Panc1 (cell line): Measurements from ENCODE around the gene AGA. TPM values are rescaled to one million over a fixed set of nuclear protein-coding genes. Genes with fewer than 3 reads are reported as not detected.

Source experiments
- ATAC-seq: fragments of 200-7000 bp; cut with Tn5 transposase; 2 replicates; pipeline ENCODE4 v1.9.1; 2020; ENCODE audit warnings: mild to moderate bottlenecking, moderate library complexity
- BruUV-seq: library from RNA; stranded (reverse); fragments of 400-500 nt; replicated peaks from 2 replicates; lab custom pipeline; 2021; lab: Mats Ljungman, UMichigan
- CTCF ChIA-PET: fragments of 300-600 bp; sonication (Branson Sonifier 250); formaldehyde crosslinking; loops from one replicate; lab custom pipeline; 2022; ENCODE audit warnings: antibody characterized with exemption; lab: Charles Lee
- POLR2A ChIA-PET: fragments of 300-600 bp; sonication (Branson Sonifier 250); formaldehyde crosslinking; loops from one replicate; lab custom pipeline; 2022; ENCODE audit warnings: antibody characterized with exemption; lab: Charles Lee
- DNase-seq: peaks from one replicate; pipeline ENCODE4 v3.0.0-alpha.2; 2010; ENCODE audit warnings: low read depth, low spot score
- H3K27ac ChIP-seq: 2 replicates; pipeline ENCODE4 v1.5.1; 2011; ENCODE audit warnings: mild to moderate bottlenecking, low read length, inconsistent platforms
- H3K27me3 ChIP-seq: fragments of 200-500 bp; sonication (Bioruptor generic); 2 replicates; pipeline ENCODE4 v1.6.0; 2014; ENCODE audit warnings: low read length, inconsistent platforms; ENCODE audit not compliant: control insufficient read depth, insufficient read depth
- H3K36me3 ChIP-seq: fragments of 200-500 bp; sonication (Bioruptor generic); 2 replicates; pipeline ENCODE4 v1.5.1; 2014; ENCODE audit warnings: inconsistent platforms, mild to moderate bottlenecking, low read length, moderate library complexity; ENCODE audit not compliant: control insufficient read depth, insufficient read depth
- H3K4me1 ChIP-seq: 2 replicates; pipeline ENCODE4 v1.5.1; 2011; ENCODE audit warnings: inconsistent platforms, mild to moderate bottlenecking, low read length, moderate library complexity; ENCODE audit not compliant: control insufficient read depth, insufficient read depth
- H3K4me3 ChIP-seq, 2 experiments: 2 replicates each; pipeline ENCODE4 v1.5.1; 2011 to 2012; ENCODE audit warnings: low read depth in 2 of 2, low read length in 2 of 2, mild to moderate bottlenecking in 2 of 2, inconsistent platforms in 1 of 2, moderate library complexity in 1 of 2
- H3K9me3 ChIP-seq: fragments of 200-500 bp; sonication (Bioruptor generic); 2 replicates; pipeline ENCODE4 v1.5.1; 2014; ENCODE audit warnings: low read depth, mild to moderate bottlenecking, inconsistent platforms, low read length, moderate library complexity; ENCODE audit not compliant: control insufficient read depth, insufficient read depth
- POLR2AphosphoS5 ChIP-seq: IDR thresholded peaks from 2 replicates; pipeline ENCODE4 v1.6.1; 2012; ENCODE audit warnings: mild to moderate bottlenecking, low read depth, low read length, moderate library complexity
- SIN3A ChIP-seq: IDR thresholded peaks from 2 replicates; pipeline ENCODE4 v1.6.1; 2012; ENCODE audit warnings: low read depth, mild to moderate bottlenecking, low read length, moderate library complexity, borderline replicate concordance; ENCODE audit not compliant: insufficient read depth
- TCF7L2 ChIP-seq: IDR thresholded peaks from 2 replicates; pipeline ENCODE4 v1.6.1; 2011; ENCODE audit warnings: mild to moderate bottlenecking, low read depth, low read length, inconsistent platforms
- in situ Hi-C: cut with HindIII; loops from 2 replicates; pipeline ENCODE4 v1.10.0; 2016; ENCODE audit warnings: low sequenced_read_pairs, low pct_unique_long_range_greater_than_20kb
- intact Hi-C: fragments of 100-400 bp; cut with micrococcal nuclease; formaldehyde crosslinking; loops from one replicate; pipeline ENCODE4 v1.10.0; 2022; ENCODE audit not compliant: unreplicated experiment
- total RNA-seq: library from RNA; stranded (reverse); gene quantifications from one replicate; pipeline ENCODE4 v1.2.1, GENCODE V29; 2021; ENCODE audit not compliant: unreplicated experiment
- TF ChIP-seq, protein P1 (sequence below), 2 experiments: IDR thresholded peaks; 2 replicates each; pipeline ENCODE4 v1.6.1; 2011 to 2012; ENCODE audit warnings: low read depth in 2 of 2, control low read depth in 1 of 2, low read length in 1 of 2, mild to moderate bottlenecking in 1 of 2, moderate library complexity in 1 of 2; ENCODE audit not compliant: insufficient read depth in 1 of 2
- TF ChIP-seq, protein P2 (sequence below): fragments of 450-650 bp; IDR thresholded peaks from 2 replicates; pipeline ENCODE4 v1.5.1; 2017; ENCODE audit warnings: mild to moderate bottlenecking

AGA gene
- total RNA-seq, 1 experiment from 2014 or later: 15.4 TPM

DNA sequence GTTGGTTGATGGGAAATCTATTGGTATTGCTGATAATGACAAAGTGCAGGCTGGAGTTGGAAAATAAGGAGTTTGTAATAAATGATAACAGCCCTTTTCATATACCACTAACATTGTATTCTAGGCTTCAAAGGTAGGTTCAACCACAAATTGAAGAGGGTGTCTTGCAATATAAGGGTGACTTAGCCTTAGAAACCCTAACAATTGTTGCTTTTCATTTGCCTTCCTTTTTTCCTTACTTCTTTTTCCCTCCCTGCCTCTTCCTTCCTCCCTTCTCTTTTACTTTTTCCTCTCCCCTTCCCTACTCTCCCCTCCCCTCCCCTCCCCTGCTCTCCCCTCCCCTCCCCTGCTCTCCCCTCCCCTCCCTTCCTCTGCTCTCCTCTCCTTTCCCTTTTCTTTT lies 10.9 kb upstream of the AGA start:
- intact Hi-C loops: no loop called here
- no peaks in the 10 kb centered on the region for H3K27me3 ChIP-seq
- no peaks in the 10 kb centered on the region for H3K9me3 ChIP-seq
- ATAC-seq: no peak
- POLR2A ChIA-PET: no interaction called here
- TF ChIP-seq, protein P1, sequence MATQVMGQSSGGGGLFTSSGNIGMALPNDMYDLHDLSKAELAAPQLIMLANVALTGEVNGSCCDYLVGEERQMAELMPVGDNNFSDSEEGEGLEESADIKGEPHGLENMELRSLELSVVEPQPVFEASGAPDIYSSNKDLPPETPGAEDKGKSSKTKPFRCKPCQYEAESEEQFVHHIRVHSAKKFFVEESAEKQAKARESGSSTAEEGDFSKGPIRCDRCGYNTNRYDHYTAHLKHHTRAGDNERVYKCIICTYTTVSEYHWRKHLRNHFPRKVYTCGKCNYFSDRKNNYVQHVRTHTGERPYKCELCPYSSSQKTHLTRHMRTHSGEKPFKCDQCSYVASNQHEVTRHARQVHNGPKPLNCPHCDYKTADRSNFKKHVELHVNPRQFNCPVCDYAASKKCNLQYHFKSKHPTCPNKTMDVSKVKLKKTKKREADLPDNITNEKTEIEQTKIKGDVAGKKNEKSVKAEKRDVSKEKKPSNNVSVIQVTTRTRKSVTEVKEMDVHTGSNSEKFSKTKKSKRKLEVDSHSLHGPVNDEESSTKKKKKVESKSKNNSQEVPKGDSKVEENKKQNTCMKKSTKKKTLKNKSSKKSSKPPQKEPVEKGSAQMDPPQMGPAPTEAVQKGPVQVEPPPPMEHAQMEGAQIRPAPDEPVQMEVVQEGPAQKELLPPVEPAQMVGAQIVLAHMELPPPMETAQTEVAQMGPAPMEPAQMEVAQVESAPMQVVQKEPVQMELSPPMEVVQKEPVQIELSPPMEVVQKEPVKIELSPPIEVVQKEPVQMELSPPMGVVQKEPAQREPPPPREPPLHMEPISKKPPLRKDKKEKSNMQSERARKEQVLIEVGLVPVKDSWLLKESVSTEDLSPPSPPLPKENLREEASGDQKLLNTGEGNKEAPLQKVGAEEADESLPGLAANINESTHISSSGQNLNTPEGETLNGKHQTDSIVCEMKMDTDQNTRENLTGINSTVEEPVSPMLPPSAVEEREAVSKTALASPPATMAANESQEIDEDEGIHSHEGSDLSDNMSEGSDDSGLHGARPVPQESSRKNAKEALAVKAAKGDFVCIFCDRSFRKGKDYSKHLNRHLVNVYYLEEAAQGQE (IDR thresholded peaks at IDR 0.05; ENCODE audit: insufficient read depth in 1 of 2, low read depth in 2 of 2, low read length in 1 of 2): no peak
- TF ChIP-seq, protein P2, sequence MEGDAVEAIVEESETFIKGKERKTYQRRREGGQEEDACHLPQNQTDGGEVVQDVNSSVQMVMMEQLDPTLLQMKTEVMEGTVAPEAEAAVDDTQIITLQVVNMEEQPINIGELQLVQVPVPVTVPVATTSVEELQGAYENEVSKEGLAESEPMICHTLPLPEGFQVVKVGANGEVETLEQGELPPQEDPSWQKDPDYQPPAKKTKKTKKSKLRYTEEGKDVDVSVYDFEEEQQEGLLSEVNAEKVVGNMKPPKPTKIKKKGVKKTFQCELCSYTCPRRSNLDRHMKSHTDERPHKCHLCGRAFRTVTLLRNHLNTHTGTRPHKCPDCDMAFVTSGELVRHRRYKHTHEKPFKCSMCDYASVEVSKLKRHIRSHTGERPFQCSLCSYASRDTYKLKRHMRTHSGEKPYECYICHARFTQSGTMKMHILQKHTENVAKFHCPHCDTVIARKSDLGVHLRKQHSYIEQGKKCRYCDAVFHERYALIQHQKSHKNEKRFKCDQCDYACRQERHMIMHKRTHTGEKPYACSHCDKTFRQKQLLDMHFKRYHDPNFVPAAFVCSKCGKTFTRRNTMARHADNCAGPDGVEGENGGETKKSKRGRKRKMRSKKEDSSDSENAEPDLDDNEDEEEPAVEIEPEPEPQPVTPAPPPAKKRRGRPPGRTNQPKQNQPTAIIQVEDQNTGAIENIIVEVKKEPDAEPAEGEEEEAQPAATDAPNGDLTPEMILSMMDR: no peak
- TF ChIP-seq TCF7L2 (no peak), SIN3A (no peak), POLR2AphosphoS5 (no peak)
- no peak for DNase-seq
- CTCF ChIA-PET: no interaction called here
- H3K4me1 ChIP-seq: no peaks in the 10 kb centered on the region; the same call in 1 of the 2 replicates
- no peak overlapping the region for H3K4me3 ChIP-seq
- H3K36me3 ChIP-seq: no peaks in the 10 kb centered on the region
- no peak overlapping the region for H3K27ac ChIP-seq
- no TSS peak for BruUV-seq
- in situ Hi-C loops: no loop called here

DNA sequence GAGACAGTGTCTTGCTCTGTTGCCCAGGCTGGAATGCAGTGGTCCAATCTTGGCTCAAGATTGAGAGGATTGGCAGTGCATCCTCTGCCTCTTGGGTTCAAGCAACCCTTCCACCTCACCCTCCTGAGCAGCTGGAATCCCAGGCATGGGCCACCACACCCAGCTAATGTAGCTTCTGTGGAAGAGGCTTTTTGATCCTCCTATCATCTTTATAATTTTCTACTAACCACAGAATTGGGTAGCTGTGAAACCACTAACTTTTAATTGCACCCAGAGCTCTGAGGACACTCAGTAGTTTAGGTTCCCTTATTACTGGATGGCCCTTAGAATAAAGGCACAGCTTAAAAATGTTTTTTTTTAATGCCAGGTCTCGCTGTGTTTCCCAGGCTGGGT lies 8.9 kb upstream of the AGA start:
- Histone ChIP-seq H3K36me3 (no peaks in the 10 kb centered on the region), H3K9me3 (no peaks in the 10 kb centered on the region), H3K27ac (no peak overlapping the region), H3K27me3 (no peaks in the 10 kb centered on the region), H3K4me3 (no peak overlapping the region), H3K4me1 (no peaks in the 10 kb centered on the region; the same call in 1 of the 2 replicates)
- DNase-seq (no peak), ATAC-seq (no peak)
- ChIA-PET POLR2A (no interaction called here), CTCF (no interaction called here)
- intact Hi-C loops (no loop called here), in situ Hi-C loops (no loop called here)
- BruUV-seq: no TSS peak
- TF ChIP-seq, protein P1 (IDR thresholded peaks at IDR 0.05; ENCODE audit: insufficient read depth in 1 of 2, low read depth in 2 of 2, low read length in 1 of 2): no peak
- TF ChIP-seq, protein P2: no peak
- TF ChIP-seq SIN3A (no peak), POLR2AphosphoS5 (no peak), TCF7L2 (no peak)
